Measurements from ENCODE around the gene RPRD2. TPM values are rescaled to one million over a fixed set of nuclear protein-coding genes. Genes with fewer than 3 reads are reported as not detected.

The RPRD2 gene
- total and polyA plus RNA-seq, 9 of the 15 experiments (the other 6 are each of a cell fraction or from before 2014, with no cell fraction given), result 1.5 to 21.6 (median 7.7) TPM

- TF ChIP-seq POLR2B (IDR thresholded peaks at IDR 0.05; ENCODE audit: low read depth, partially characterized antibody) (peak; percentile 67), SNRNP70 (optimal IDR thresholded peaks at IDR 0.05; ENCODE audit: low read depth, low read length) (no peak), ZEB2 (IDR thresholded peaks at IDR 0.05) (no peak), GTF2A2 (tag; IDR thresholded peaks at IDR 0.05) (no peak), ZNF217 (CRISPR knock-in tag; IDR thresholded peaks at IDR 0.05) (no peak), PTBP1 (IDR thresholded peaks at IDR 0.05; ENCODE audit: low read depth, low read length) (peak; percentile 87), BCL6 (CRISPR knock-in tag; IDR thresholded peaks at IDR 0.05) (no peak), CTBP1 (IDR thresholded peaks at IDR 0.05; ENCODE audit: borderline replicate concordance) (peak; percentile 50; the same call in 1 of the 2 replicates), ZNF507 (tag; conservative IDR thresholded peaks at IDR 0.05) (no peak), RERE (CRISPR knock-in tag; IDR thresholded peaks at IDR 0.05; ENCODE audit: borderline replicate concordance) (no peak), E2F8 (IDR thresholded peaks at IDR 0.05; ENCODE audit: low read depth, partially characterized antibody) (peak; percentile 61), ZNF184 (CRISPR knock-in tag; IDR thresholded peaks at IDR 0.05) (no peak), SMAD4 (CRISPR knock-in tag; conservative IDR thresholded peaks at IDR 0.05) (peak; percentile 63), RBFOX2 (IDR thresholded peaks at IDR 0.05; ENCODE audit: low read depth, low read length) (peak; percentile 73)
- TF ChIP-seq, protein P1, sequence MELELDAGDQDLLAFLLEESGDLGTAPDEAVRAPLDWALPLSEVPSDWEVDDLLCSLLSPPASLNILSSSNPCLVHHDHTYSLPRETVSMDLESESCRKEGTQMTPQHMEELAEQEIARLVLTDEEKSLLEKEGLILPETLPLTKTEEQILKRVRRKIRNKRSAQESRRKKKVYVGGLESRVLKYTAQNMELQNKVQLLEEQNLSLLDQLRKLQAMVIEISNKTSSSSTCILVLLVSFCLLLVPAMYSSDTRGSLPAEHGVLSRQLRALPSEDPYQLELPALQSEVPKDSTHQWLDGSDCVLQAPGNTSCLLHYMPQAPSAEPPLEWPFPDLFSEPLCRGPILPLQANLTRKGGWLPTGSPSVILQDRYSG (tag; conservative IDR thresholded peaks at IDR 0.05; ENCODE audit: low read depth), result no peak
- TF ChIP-seq, protein P2, sequence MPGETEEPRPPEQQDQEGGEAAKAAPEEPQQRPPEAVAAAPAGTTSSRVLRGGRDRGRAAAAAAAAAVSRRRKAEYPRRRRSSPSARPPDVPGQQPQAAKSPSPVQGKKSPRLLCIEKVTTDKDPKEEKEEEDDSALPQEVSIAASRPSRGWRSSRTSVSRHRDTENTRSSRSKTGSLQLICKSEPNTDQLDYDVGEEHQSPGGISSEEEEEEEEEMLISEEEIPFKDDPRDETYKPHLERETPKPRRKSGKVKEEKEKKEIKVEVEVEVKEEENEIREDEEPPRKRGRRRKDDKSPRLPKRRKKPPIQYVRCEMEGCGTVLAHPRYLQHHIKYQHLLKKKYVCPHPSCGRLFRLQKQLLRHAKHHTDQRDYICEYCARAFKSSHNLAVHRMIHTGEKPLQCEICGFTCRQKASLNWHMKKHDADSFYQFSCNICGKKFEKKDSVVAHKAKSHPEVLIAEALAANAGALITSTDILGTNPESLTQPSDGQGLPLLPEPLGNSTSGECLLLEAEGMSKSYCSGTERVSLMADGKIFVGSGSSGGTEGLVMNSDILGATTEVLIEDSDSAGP (CRISPR knock-in tag; IDR thresholded peaks at IDR 0.05), result no peak
Measured at GRCh38 chr1:150507912-150508864, 144.2 kb downstream of the RPRD2 start, which contains the start of gene ECM1 (continued).
